Measurements from ENCODE around the gene GNPTG. TPM values are rescaled to one million over a fixed set of nuclear protein-coding genes. Genes with fewer than 3 reads are reported as not detected.
"Not testable (repeated sequence)": the region's sequence is repeated elsewhere in the genome, so short reads cannot be mapped to it uniquely, and the experiment has no call there.

GNPTG gene
- total RNA-seq, 1 experiment from 2014 or later = 19.6 TPM

DNA sequence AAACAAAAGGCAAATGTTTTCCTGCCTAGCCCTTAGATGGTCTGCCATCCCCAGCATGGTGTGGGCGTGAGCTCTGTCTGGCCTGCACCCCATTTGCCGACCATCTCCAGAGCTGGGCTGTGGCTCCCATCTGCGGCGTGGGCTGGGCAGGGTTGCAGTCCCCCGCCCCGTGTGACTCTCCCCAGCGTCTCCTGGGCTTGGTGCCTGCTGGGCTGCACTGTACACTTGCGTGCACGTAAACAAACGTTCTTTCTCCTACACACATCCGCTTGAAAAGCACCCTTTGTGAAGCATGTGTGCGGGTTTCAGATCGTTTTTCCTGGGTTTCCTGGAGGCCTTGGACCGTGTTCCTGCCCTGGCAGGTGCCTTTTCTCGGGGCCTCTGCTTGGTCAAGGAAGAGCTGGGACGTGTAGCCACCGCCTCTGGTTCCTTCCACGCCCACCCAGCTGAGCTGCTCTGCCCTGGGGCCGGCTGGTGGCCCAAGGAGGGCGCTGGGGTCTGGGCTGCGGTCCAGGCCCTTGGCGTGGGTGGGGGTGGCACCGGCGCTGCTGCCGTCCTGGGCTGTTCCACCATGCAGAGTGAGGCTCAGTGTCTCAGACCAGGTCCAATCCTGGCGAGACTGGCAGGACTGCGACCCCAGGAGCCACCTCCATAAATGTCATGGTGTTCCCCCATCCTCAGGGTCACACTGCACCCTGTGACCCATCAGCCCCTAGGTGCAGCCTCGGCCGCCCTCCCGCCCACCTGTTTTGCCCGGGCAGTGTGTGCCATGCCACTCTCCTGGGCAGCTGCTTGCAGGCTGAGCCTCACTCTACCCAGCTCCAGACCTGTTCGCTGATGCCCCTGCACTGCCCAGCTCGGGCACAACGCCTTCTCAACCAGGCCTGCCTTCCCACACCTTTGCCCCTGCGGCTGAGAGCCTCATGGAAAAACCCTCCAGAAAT, 28.2 kb upstream of the GNPTG start:
- Histone ChIP-seq H3K4me1 (ENCODE audit: low read length) (no peaks in the 10 kb centered on the region), H3K4me2 (ENCODE audit: low read depth, low read length, poor library complexity, severe bottlenecking) (no peak overlapping the region), H3K9me2 (replicated peaks; ENCODE audit: insufficient read depth, low read length) (no peaks in the 10 kb centered on the region), H3K79me2 (ENCODE audit: low read length) (no peaks in the 10 kb centered on the region), H3K9me3 (ENCODE audit: low read length) (no peaks in the 10 kb centered on the region), H4K20me1 (ENCODE audit: insufficient read depth, low read depth, low read length) (peaks cover under 1% of the 10 kb centered on the region; the same call in 1 of the 2 replicates), H3K4me3 (ENCODE audit: low read length) (no peak overlapping the region), H3K27ac (ENCODE audit: low read length) (no peak overlapping the region), H3K36me3 (ENCODE audit: insufficient read depth, low read length) (peaks cover 6% of the 10 kb centered on the region; the same call in 1 of the 2 replicates), H2AFZ (ENCODE audit: low read length) (no peak overlapping the region), H3K9ac (ENCODE audit: low read length) (no peak overlapping the region), H3K27me3 (ENCODE audit: low read length) (no peaks in the 10 kb centered on the region)
- DNase-seq = no peak

- no peaks in the 10 kb centered on the region for H3K27me3 ChIP-seq (ENCODE audit: low read length)
- H3K79me2 ChIP-seq (ENCODE audit: low read length) = no peaks in the 10 kb centered on the region
- no peak overlapping the region for H3K4me2 ChIP-seq (ENCODE audit: low read depth, low read length, poor library complexity, severe bottlenecking)
- no peak for DNase-seq
- H3K4me1 ChIP-seq (ENCODE audit: low read length) = no peaks in the 10 kb centered on the region
- H3K9me3 ChIP-seq (ENCODE audit: low read length) = no peaks in the 10 kb centered on the region
- H3K36me3 ChIP-seq (ENCODE audit: insufficient read depth, low read length) = 0 out of 2 replicates have a peak, but pooled peaks cover 5% of the 10 kb centered on the region
- H2AFZ ChIP-seq (ENCODE audit: low read length) = no peak overlapping the region
- no peak overlapping the region for H3K4me3 ChIP-seq (ENCODE audit: low read length)
- H3K9me2 ChIP-seq (replicated peaks; ENCODE audit: insufficient read depth, low read length) = no peaks in the 10 kb centered on the region
- H3K27ac ChIP-seq (ENCODE audit: low read length) = no peak overlapping the region
- H3K9ac ChIP-seq (ENCODE audit: low read length) = no peak overlapping the region
- no peaks in the 10 kb centered on the region for H4K20me1 ChIP-seq (ENCODE audit: insufficient read depth, low read depth, low read length)
Measured at GRCh38 chr16:1324286-1324826, 27.4 kb upstream of the GNPTG start.

DNA sequence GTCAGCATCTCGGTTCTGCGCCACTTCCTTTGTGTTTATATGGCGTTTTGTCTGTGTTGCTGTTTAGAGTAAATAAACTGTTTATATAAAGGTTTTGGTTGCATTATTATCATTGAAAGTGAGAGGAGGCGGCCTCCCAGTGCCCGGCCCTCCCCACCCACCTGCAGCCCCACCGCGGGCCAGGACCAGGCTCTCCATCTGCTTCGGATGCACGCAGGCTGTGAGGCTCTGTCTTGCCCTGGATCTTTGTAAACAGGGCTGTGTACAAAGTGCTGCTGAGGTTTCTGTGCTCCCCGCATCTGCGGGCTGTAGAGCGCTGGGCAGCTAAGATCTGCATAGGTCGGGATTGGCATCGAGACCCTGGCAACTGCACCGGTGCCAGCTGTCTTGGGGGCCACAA, 26.5 kb upstream of the GNPTG start:
- no peaks in the 10 kb centered on the region for H3K9me2 ChIP-seq (replicated peaks; ENCODE audit: insufficient read depth, low read length)
- H3K4me2 ChIP-seq (ENCODE audit: low read depth, low read length, poor library complexity, severe bottlenecking) = no peak overlapping the region
- no peaks in the 10 kb centered on the region for H4K20me1 ChIP-seq (ENCODE audit: insufficient read depth, low read depth, low read length)
- H2AFZ ChIP-seq (ENCODE audit: low read length) = no peak overlapping the region
- no peak overlapping the region for H3K4me3 ChIP-seq (ENCODE audit: low read length)
- H3K9me3 ChIP-seq (ENCODE audit: low read length) = peaks cover 4% of the 10 kb centered on the region
- DNase-seq = no peak
- no peaks in the 10 kb centered on the region for H3K4me1 ChIP-seq (ENCODE audit: low read length)
- H3K27me3 ChIP-seq (ENCODE audit: low read length) = no peaks in the 10 kb centered on the region
- no peak overlapping the region for H3K27ac ChIP-seq (ENCODE audit: low read length)
- H3K79me2 ChIP-seq (ENCODE audit: low read length) = no peaks in the 10 kb centered on the region
- H3K9ac ChIP-seq (ENCODE audit: low read length) = no peak overlapping the region
- 0 out of 2 replicates have a peak, but pooled peaks cover 3% of the 10 kb centered on the region for H3K36me3 ChIP-seq (ENCODE audit: insufficient read depth, low read length)

GRCh38 chr16:1325673-1326371, 25.9 kb upstream of the GNPTG start:
- Histone ChIP-seq H3K9me3 (ENCODE audit: low read length) (peaks cover 6% of the 10 kb centered on the region), H3K4me3 (ENCODE audit: low read length) (no peak overlapping the region), H3K36me3 (ENCODE audit: insufficient read depth, low read length) (no peaks in the 10 kb centered on the region), H3K79me2 (ENCODE audit: low read length) (no peaks in the 10 kb centered on the region), H3K9me2 (replicated peaks; ENCODE audit: insufficient read depth, low read length) (no peaks in the 10 kb centered on the region), H3K9ac (ENCODE audit: low read length) (no peak overlapping the region), H3K4me2 (ENCODE audit: low read depth, low read length, poor library complexity, severe bottlenecking) (no peak overlapping the region), H4K20me1 (ENCODE audit: insufficient read depth, low read depth, low read length) (no peaks in the 10 kb centered on the region), H3K27ac (ENCODE audit: low read length) (no peak overlapping the region), H3K4me1 (ENCODE audit: low read length) (no peaks in the 10 kb centered on the region), H3K27me3 (ENCODE audit: low read length) (no peaks in the 10 kb centered on the region), H2AFZ (ENCODE audit: low read length) (no peak overlapping the region)
- DNase-seq = no peak

GRCh38 chr16:1326391-1326790, 25.3 kb upstream of the GNPTG start:
- H2AFZ ChIP-seq (ENCODE audit: low read length) = no peak overlapping the region
- peaks cover 6% of the 10 kb centered on the region for H3K9me3 ChIP-seq (ENCODE audit: low read length)
- H3K9ac ChIP-seq (ENCODE audit: low read length) = no peak overlapping the region
- no peak overlapping the region for H3K4me2 ChIP-seq (ENCODE audit: low read depth, low read length, poor library complexity, severe bottlenecking)
- H3K79me2 ChIP-seq (ENCODE audit: low read length) = no peaks in the 10 kb centered on the region
- no peaks in the 10 kb centered on the region for H3K9me2 ChIP-seq (replicated peaks; ENCODE audit: insufficient read depth, low read length)
- H4K20me1 ChIP-seq (ENCODE audit: insufficient read depth, low read depth, low read length) = no peaks in the 10 kb centered on the region
- no peak overlapping the region for H3K27ac ChIP-seq (ENCODE audit: low read length)
- no peaks in the 10 kb centered on the region for H3K4me1 ChIP-seq (ENCODE audit: low read length)
- no peaks in the 10 kb centered on the region for H3K36me3 ChIP-seq (ENCODE audit: insufficient read depth, low read length)
- no peaks in the 10 kb centered on the region for H3K27me3 ChIP-seq (ENCODE audit: low read length)
- no peak for DNase-seq
- H3K4me3 ChIP-seq (ENCODE audit: low read length) = no peak overlapping the region

DNA sequence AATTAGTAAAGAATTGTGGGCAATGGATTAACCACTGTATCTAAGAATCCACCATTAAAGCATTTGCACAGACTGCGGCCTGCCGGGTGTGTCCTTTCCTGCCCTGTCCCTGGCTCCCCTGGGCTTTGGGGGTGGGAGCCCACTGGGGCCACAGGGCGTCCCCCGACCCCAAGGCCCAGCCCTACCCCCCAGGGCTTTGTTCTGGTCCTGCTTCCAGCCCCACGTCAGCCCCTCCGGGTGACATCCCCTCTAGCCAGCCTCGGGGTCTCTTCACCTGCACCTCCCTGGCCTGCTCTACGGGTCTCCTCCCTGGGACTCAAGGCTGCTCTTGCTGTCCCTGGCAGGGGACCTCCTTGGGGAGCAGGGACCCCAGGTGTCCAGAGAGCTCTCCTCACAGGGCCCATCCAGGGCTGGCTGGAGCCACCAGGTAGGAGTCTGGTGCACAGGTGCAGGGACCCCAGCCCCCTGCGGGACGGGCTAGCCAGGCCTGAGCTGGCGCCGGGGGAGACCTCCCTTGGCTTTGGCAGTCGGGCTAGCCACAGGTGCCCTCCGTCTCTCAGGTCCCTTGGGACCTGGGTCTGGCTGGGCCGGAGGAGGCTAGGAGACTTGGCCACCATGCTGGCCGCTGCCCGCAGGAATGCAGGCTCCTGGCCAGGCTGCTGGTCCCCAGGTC, 24.6 kb upstream of the GNPTG start:
- H3K27ac ChIP-seq (ENCODE audit: low read length) = no peak overlapping the region

GRCh38 chr16:1327619-1327947, 24.1 kb upstream of the GNPTG start:
- no peaks in the 10 kb centered on the region for H3K36me3 ChIP-seq (ENCODE audit: insufficient read depth, low read length)
- DNase-seq = no peak
- no peaks in the 10 kb centered on the region for H3K9me2 ChIP-seq (replicated peaks; ENCODE audit: insufficient read depth, low read length)
- no peak overlapping the region for H2AFZ ChIP-seq (ENCODE audit: low read length)
- no peaks in the 10 kb centered on the region for H3K79me2 ChIP-seq (ENCODE audit: low read length)
- H3K4me2 ChIP-seq (ENCODE audit: low read depth, low read length, poor library complexity, severe bottlenecking) = no peak overlapping the region
- H3K4me3 ChIP-seq (ENCODE audit: low read length) = no peak overlapping the region
- H3K9ac ChIP-seq (ENCODE audit: low read length) = no peak overlapping the region
- peaks cover 6% of the 10 kb centered on the region for H3K9me3 ChIP-seq (ENCODE audit: low read length)
- no peaks in the 10 kb centered on the region for H3K27me3 ChIP-seq (ENCODE audit: low read length)
- peaks cover 3% of the 10 kb centered on the region; the same call in 1 of the 2 replicates for H3K4me1 ChIP-seq (ENCODE audit: low read length)
- H4K20me1 ChIP-seq (ENCODE audit: insufficient read depth, low read depth, low read length) = no peaks in the 10 kb centered on the region
- no peak overlapping the region for H3K27ac ChIP-seq (ENCODE audit: low read length)

More for the DNA sequence above, 24.6 kb upstream of the GNPTG start:
- H3K4me2 ChIP-seq (ENCODE audit: low read depth, low read length, poor library complexity, severe bottlenecking) = no peak overlapping the region
- H3K9me3 ChIP-seq (ENCODE audit: low read length) = peaks cover 6% of the 10 kb centered on the region
- peaks cover 3% of the 10 kb centered on the region; the same call in 1 of the 2 replicates for H3K4me1 ChIP-seq (ENCODE audit: low read length)
- no peak for DNase-seq
- H4K20me1 ChIP-seq (ENCODE audit: insufficient read depth, low read depth, low read length) = no peaks in the 10 kb centered on the region
- H3K36me3 ChIP-seq (ENCODE audit: insufficient read depth, low read length) = no peaks in the 10 kb centered on the region
- no peak overlapping the region for H3K4me3 ChIP-seq (ENCODE audit: low read length)
- no peak overlapping the region for H2AFZ ChIP-seq (ENCODE audit: low read length)
- no peaks in the 10 kb centered on the region for H3K79me2 ChIP-seq (ENCODE audit: low read length)
- H3K27me3 ChIP-seq (ENCODE audit: low read length) = no peaks in the 10 kb centered on the region
- H3K9me2 ChIP-seq (replicated peaks; ENCODE audit: insufficient read depth, low read length) = no peaks in the 10 kb centered on the region
- H3K9ac ChIP-seq (ENCODE audit: low read length) = no peak overlapping the region

GRCh38 chr16:1328136-1328535, 23.6 kb upstream of the GNPTG start:
- not testable (repeated sequence) for H4K20me1 ChIP-seq (ENCODE audit: insufficient read depth, low read depth, low read length); H2AFZ ChIP-seq (ENCODE audit: low read length); H3K79me2 ChIP-seq (ENCODE audit: low read length); H3K27ac ChIP-seq (ENCODE audit: low read length); H3K27me3 ChIP-seq (ENCODE audit: low read length); H3K4me3 ChIP-seq (ENCODE audit: low read length); DNase-seq; H3K9ac ChIP-seq (ENCODE audit: low read length); H3K4me2 ChIP-seq (ENCODE audit: low read depth, low read length, poor library complexity, severe bottlenecking); H3K4me1 ChIP-seq (ENCODE audit: low read length); H3K9me3 ChIP-seq (ENCODE audit: low read length); H3K9me2 ChIP-seq (replicated peaks; ENCODE audit: insufficient read depth, low read length); H3K36me3 ChIP-seq (ENCODE audit: insufficient read depth, low read length)
